Measurements from ENCODE around the gene TRMT44.
"Not testable (repeated sequence)": the region's sequence is repeated elsewhere in the genome, so short reads cannot be mapped to it uniquely, and the experiment has no call there.

The TRMT44 gene

DNA sequence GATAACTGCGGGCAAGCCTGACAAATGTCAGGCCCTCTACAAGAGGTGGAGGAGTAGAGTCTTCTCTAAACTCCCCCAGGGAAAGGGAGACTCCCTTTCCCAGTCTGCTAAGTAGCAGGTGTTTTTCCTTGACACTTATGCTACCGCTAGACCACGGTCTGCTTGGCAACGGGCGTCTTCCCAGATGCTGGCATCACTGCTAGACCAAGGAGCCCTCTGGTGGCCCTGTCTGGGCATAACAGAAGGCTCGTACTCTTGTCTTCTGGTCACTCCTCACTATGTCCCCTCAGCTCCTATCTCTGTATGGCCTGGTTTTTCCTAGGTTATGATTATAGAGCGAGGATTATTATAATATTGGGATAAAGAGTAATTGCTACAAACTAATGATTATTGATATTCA, 33.7 kb upstream of the TRMT44 start:
- H3K4me3 ChIP-seq (ENCODE audit: low read depth, low read length): not testable (repeated sequence)
- DNase-seq (ENCODE audit: low read depth): peak; percentile 50
- TF ChIP-seq, protein P1, sequence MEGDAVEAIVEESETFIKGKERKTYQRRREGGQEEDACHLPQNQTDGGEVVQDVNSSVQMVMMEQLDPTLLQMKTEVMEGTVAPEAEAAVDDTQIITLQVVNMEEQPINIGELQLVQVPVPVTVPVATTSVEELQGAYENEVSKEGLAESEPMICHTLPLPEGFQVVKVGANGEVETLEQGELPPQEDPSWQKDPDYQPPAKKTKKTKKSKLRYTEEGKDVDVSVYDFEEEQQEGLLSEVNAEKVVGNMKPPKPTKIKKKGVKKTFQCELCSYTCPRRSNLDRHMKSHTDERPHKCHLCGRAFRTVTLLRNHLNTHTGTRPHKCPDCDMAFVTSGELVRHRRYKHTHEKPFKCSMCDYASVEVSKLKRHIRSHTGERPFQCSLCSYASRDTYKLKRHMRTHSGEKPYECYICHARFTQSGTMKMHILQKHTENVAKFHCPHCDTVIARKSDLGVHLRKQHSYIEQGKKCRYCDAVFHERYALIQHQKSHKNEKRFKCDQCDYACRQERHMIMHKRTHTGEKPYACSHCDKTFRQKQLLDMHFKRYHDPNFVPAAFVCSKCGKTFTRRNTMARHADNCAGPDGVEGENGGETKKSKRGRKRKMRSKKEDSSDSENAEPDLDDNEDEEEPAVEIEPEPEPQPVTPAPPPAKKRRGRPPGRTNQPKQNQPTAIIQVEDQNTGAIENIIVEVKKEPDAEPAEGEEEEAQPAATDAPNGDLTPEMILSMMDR (conservative IDR thresholded peaks at IDR 0.05; ENCODE audit: low read depth, low read length): peak; percentile 52

DNA sequence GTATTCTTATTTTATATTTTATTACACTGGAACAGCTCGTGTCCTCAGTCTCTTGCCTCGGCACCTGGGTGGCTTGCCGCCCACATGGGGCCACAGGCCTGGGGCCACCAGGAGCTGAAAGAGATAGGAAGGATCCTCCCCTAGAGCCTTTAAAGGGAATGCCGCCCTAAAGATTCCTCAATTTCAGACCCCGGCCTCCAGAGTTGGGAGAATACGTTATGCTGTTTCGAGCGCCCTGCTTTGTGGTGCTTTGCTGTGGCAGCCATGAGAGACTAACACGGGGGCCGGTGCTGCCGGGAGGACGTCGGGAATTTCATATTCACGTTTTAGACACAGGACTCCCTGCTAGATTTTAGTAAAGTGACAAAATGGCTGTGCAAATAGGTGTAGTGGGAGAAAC, 33.3 kb upstream of the TRMT44 start:
- TF ChIP-seq, protein P1 (conservative IDR thresholded peaks at IDR 0.05; ENCODE audit: low read depth, low read length): no peak
- no peak overlapping the region for H3K4me3 ChIP-seq (ENCODE audit: low read depth, low read length)
- DNase-seq (ENCODE audit: low read depth): no peak

DNA sequence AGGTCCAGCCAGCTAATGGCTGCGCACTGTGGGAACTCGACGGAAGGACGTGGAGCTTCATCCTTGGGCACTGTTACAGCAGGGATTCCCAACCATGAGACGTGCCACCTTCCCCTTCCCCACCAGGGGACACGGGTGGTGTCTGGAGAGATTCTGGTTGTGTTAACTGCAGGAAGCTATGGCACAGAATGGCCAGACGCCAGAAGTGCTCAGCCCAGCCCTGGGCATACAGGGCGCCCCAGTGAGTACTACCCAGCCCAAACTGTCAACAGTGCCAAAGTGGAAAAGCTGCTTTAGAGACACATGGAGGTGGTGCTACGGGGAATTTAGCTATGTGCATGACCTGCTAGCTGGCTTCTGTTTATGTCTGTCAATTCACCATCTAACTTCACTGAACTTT, 32.8 kb upstream of the TRMT44 start:
- no peak overlapping the region for H3K4me3 ChIP-seq (ENCODE audit: low read depth, low read length)
- TF ChIP-seq, protein P1 (conservative IDR thresholded peaks at IDR 0.05; ENCODE audit: low read depth, low read length): no peak
- no peak for DNase-seq (ENCODE audit: low read depth)

DNA sequence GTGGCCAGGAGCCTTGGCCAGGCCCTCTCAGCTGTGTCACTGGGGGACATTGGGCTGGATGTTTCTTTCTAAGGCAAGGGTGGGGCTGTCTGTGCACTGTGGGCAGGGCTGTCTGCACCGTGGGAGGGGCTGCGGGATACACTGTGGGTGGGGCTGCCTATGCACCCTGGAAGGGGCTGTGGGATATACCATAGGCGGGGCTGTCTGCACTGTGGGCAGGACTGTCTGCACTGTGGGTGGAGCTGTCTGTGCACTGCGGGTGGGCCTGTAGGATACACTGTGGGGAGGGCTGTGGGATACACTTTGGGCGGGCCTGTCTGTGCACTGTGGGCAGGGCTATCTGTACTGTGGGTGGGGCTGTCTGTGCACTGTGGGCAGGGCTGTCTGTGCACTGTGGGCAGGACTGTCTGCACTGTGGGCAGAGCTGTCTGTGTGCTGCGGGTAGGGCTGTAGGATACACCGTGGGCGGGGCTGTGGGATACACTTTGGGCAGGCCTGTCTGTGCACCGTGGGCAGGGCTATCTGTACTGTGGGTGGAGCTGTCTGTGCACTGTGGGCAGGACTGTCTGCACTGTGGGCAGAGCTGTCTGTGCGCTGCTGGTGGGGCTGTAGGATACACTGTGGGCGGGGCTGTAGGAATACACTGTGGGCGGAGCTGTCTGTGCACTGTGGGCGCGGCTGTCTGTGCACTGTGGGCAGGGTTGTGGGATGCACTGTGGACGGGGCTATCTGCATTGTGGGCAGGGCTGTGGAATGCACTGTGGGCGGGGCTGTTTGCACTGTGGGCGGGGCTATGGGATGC, 31.1 kb upstream of the TRMT44 start:
- DNase-seq (ENCODE audit: low read depth): no peak
- TF ChIP-seq, protein P1 (conservative IDR thresholded peaks at IDR 0.05; ENCODE audit: low read depth, low read length): no peak

DNA sequence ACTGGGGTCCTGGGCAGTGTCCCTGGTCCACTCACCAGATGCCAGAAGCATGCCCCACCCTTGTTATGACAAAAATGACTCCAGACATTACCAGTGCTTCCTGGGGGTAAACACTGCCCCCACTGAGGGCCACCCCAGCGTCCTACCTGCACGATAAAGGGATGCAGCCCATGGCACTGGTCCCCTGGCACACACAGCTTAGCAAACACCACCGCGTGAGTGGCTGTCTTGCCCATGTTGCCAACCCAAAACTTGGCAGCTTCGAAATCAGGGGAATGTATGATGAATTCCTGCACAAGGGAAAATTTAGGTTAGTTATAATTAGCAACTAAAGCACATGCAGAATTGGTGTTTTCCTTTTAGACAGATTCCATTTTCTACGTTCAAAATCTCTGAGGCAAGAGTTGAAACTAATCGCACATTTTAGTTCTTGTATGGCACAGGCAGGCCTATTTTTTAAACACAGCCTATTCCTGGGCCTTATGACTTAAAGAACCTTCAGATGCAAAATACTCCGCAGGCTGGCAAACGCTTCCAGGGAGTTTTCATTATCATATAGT, 30.4 kb upstream of the TRMT44 start:
- H3K4me3 ChIP-seq (ENCODE audit: low read depth, low read length): no peak overlapping the region
- DNase-seq (ENCODE audit: low read depth): no peak
- TF ChIP-seq, protein P1 (conservative IDR thresholded peaks at IDR 0.05; ENCODE audit: low read depth, low read length): no peak

More for the DNA sequence above, 31.1 kb upstream of the TRMT44 start:
- H3K4me3 ChIP-seq (ENCODE audit: low read depth, low read length): no peak overlapping the region

DNA sequence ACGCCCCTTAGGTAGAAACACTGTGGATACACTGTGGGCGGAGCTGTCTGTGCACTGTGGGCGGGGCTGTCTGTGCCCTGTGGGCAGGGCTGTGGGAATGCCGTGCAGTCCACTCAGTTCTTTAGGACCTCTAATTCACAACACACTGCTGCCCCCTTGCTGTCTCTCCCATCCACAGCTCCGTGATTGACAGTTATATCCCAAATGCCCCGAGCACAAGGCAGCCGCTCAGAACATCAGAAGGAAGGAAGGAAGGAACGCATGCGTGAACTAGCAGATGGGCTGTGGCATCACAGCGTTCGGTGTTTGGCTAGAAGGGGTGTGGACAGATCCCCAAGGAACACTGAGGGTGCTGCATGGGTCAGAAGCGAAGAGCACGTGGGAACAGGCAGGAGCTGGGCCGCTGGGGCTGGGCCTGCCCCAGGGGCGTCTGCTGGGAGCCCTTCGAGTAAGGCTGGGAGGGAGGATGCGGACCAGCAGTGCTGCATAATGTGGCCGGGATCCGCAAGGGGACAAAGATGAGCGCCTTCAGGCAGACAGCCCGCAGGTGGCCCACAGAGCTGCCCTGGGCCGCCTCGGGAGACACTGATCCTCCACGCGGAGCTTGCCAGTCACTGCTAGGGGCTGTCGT, 29.8 kb upstream of the TRMT44 start:
- peak; percentile 85 for DNase-seq (ENCODE audit: low read depth)
- no peak overlapping the region for H3K4me3 ChIP-seq (ENCODE audit: low read depth, low read length)
- TF ChIP-seq, protein P1 (conservative IDR thresholded peaks at IDR 0.05; ENCODE audit: low read depth, low read length): peak; percentile 67
